ENCODE data around the gene TMEM120B.

- TF ChIP-seq, protein P1, sequence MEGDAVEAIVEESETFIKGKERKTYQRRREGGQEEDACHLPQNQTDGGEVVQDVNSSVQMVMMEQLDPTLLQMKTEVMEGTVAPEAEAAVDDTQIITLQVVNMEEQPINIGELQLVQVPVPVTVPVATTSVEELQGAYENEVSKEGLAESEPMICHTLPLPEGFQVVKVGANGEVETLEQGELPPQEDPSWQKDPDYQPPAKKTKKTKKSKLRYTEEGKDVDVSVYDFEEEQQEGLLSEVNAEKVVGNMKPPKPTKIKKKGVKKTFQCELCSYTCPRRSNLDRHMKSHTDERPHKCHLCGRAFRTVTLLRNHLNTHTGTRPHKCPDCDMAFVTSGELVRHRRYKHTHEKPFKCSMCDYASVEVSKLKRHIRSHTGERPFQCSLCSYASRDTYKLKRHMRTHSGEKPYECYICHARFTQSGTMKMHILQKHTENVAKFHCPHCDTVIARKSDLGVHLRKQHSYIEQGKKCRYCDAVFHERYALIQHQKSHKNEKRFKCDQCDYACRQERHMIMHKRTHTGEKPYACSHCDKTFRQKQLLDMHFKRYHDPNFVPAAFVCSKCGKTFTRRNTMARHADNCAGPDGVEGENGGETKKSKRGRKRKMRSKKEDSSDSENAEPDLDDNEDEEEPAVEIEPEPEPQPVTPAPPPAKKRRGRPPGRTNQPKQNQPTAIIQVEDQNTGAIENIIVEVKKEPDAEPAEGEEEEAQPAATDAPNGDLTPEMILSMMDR (conservative IDR thresholded peaks at IDR 0.05; ENCODE audit: low read depth, low read length), result no peak
- TF ChIP-seq ELK1 (IDR thresholded peaks at IDR 0.05; ENCODE audit: borderline replicate concordance, low read depth, low read length) (no peak), SMC3 (IDR thresholded peaks at IDR 0.05; ENCODE audit: low read depth, low read length) (no peak), CEBPB (IDR thresholded peaks at IDR 0.05; ENCODE audit: low read depth, low read length) (no peak)
These were observed 12.9 kb downstream of the TMEM120B start for GRCh38 chr12:121725423-121725822.

Data from IMR-90 (cell line).